HG03159 (cell line): ENCODE data around the gene GPR143.

Source experiments
- ATAC-seq: cut with Tn5 transposase; IDR thresholded peaks from one replicate; pipeline ENCODE4 v1.9.1; 2021; ENCODE audit warnings: mild to moderate bottlenecking, moderate library complexity; ENCODE audit not compliant: unreplicated experiment

The GPR143 gene

DNA sequence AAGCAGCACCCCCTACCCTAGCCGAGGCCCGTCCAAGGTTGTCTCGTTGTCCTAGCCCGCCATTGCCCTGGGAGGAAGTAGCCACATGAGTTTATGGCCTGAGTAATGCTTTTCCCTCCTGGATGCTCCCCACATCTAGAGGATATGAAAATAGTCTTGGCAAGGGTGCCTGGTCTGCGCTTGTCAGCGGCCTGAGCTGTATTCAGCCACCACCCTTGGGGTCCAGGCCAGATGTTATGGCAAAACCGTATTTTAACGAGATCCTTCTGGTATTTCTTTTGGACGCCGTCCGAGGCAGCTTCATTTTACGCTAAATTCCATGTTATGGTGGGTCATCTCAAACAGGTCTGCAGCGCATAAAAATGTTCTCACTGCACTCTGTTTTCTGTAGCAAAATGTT lies 89.3 kb downstream of the GPR143 start:
- ATAC-seq = no peak
